T-helper 22 cell (primary cell): ENCODE results near the gene FGF6.
"Not testable (repeated sequence)": the region's sequence is repeated elsewhere in the genome, so short reads cannot be mapped to it uniquely, and the experiment has no call there.

ENCODE experiments used
- DNase-seq: peaks from one replicate; pipeline ENCODE4 v3.0.0-alpha.2; 2020; ENCODE audit warnings: low read depth

FGF6 gene

GRCh38 chr12:4445156-4446101 is at the start of gene FGF6:
Gene FGF6, minus strand, starts transcription at chr12:4445815. Its CDS starts 245 bp downstream, at chr12:4445570.
- DNase-seq = no peak

- no peak for DNase-seq
These were observed 45.4 kb upstream of the FGF6 start for GRCh38 chr12:4490973-4491372.

GRCh38 chr12:4489556-4489955 is 43.9 kb upstream of the FGF6 start:
- DNase-seq = no peak

GRCh38 chr12:4486980-4487379 is 41.4 kb upstream of the FGF6 start:
- no peak for DNase-seq

DNA sequence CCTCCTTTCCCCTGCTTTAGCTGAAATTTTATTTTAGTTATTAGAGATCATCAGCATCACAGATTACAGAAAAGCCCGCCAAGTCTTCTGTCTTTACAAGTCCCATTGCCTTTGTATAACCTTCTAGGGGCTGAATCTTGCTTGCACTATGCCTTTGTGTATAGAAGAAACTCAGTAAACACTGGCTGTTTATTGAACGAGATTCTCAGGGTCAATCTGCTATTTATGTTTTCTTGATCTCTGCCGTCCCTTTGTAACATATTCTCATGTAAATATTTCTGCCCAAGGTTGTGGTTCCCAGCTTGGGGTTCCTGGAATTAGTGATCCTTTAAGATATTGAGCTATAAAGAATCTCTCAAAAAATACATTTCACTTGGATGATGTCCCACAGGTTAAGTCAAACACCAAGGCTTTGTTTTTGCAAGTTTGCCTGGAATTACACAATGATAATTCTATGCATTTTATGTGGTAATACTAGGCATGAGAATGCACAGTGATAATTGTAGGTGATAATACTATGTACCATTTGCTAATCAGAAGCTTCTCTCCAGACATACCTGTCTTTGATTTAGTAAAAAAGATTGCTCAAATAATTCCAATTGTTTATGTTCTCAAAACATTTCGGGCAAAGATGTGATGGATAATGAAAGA is 40.6 kb upstream of the FGF6 start:
- no peak for DNase-seq

GRCh38 chr12:4483885-4484823 is 38.5 kb upstream of the FGF6 start:
- DNase-seq = no peak

GRCh38 chr12:4482936-4483335 is 37.3 kb upstream of the FGF6 start:
- DNase-seq = no peak

GRCh38 chr12:4478933-4479332 is 33.3 kb upstream of the FGF6 start:
- no peak for DNase-seq

DNA sequence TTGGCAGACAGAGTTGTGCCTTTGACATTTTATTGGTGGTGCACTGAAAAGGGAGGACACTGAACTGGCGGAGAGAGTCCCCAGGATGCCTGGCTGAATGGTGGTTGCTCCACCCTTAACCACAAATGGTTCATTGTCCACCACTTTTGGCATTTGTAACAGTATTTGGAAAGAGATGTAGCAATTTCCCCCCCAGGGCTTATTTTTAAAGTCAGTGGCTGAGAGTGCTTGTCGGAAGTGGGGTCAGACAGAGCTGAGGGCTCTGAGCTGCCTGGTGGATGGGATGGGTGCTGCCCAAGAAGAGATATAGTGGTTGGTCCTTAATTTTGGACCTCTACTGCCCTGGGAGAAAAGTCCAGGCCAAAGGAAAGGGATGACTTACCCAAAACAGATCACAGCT is 31.5 kb upstream of the FGF6 start:
- DNase-seq = no peak

- no peak for DNase-seq
These were observed 26.4 kb upstream of the FGF6 start for GRCh38 chr12:4472046-4472445.

- DNase-seq = no peak
These were observed 25.6 kb upstream of the FGF6 start for GRCh38 chr12:4471256-4471655.

DNA sequence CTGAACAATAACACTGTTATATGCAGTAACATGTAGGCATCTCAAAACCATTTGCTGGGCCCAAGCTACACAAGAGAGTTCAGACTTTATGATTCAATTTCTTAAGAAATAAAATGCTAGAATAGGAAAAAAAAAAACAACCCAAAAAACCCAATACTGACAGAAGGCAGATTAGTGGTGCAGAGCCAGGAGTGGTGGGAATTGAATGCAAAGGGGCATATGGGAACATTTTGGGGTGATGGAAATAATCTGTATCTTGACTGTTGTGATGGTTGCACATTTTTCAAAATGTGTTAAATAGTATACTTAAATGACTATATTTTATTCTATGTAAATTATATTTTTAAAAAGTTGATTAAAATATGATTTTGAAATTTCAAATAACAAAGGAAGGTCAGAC is 23.4 kb upstream of the FGF6 start:
- no peak for DNase-seq

DNA sequence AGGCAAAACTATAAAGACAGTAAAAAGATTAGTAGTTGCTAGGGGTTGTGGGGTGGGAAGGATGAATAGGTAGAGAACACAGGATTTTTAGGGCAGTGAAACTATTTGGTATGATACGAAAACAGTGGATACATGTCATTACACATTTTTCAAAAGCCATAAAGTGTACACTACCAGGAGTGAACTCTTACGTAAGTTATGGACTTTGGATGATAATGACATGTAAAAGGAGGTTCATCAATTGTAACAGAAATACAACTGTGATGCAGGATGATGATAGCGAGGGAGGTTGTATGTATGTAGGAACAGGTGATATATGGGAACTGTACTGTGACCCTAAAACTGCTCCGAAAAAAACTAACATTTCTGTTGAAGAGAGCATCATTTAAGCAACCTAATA is 15.1 kb upstream of the FGF6 start:
- no peak for DNase-seq

GRCh38 chr12:4455849-4456248 is 10.2 kb upstream of the FGF6 start:
- DNase-seq = not testable (repeated sequence)

GRCh38 chr12:4454315-4454860 is 8.8 kb upstream of the FGF6 start:
- DNase-seq = no peak

GRCh38 chr12:4451694-4452093 is 6.1 kb upstream of the FGF6 start:
- DNase-seq = no peak

GRCh38 chr12:4450551-4451112 is 5.0 kb upstream of the FGF6 start:
- no peak for DNase-seq

DNA sequence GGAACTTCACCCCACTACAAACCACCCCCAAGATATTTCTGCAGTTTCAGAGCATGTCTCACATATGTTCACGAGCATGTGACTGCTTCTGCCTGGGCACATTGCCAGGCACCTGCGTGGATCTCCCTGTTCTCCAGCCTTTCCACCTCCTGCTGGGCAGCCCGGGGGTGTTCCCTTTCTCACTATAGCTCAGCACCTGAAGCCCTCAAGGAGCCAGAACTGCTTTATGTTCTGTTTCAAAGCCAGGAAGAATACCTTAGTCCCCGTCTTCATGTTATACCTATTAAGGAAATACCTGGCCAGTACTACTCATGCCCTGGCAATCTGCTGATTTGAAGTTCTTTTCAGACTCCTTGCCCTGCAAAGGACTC is 4.2 kb upstream of the FGF6 start:
- DNase-seq = no peak

GRCh38 chr12:4448943-4449850 is 3.6 kb upstream of the FGF6 start:
- DNase-seq = no peak

DNA sequence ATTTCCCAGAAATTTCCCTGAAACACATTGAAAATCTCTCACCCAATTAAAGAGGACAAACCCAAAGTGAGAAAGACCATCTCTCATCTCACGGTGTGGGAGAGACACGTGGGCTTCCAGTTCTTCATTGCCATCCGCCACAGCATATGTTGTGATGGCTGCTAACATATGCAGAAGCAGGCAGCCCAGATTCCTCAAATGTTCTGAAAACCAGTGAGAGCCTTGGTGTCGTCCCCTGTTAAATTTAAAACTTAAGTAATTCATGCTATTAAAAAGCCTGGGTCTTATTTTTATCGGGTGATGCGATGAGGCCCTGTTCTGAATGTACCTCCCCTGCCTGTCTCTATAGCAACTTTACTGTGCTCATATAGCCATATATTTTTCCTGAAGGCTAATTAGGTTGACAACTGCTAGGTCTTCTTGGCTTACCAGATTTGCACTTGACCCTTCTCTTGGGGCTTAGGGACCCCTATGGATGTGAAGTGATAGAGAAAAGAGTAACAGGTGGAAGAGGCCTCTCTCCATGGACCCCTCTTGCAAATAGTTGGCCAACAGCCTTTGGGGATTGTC is 2.8 kb upstream of the FGF6 start:
- DNase-seq = no peak
